GM19395 (cell line): ENCODE data around the gene COMMD7.
A peak's percentile ranks its signal among the peaks of the same experiment; 100 is the strongest.

Experiments used
- ATAC-seq: cut with Tn5 transposase; IDR thresholded peaks from one replicate; pipeline ENCODE4 v1.9.1; 2021; ENCODE audit warnings: mild to moderate bottlenecking, moderate library complexity; ENCODE audit not compliant: unreplicated experiment

COMMD7 gene

GRCh38 chr20:32743237-32744112 is at the start of gene COMMD7:
COMMD7 (minus strand) TSS chr20:32743467; CDS start chr20:32743391, 76 bp downstream.
- ATAC-seq = peak; percentile 69

GRCh38 chr20:32792731-32793458 is 49.6 kb upstream of the COMMD7 start:
- ATAC-seq = no peak

GRCh38 chr20:32792316-32792715 is 49.0 kb upstream of the COMMD7 start:
- ATAC-seq = no peak

GRCh38 chr20:32790751-32791057 is 47.4 kb upstream of the COMMD7 start:
- ATAC-seq = no peak

- no peak for ATAC-seq
Measured at GRCh38 chr20:32789896-32790750, 46.9 kb upstream of the COMMD7 start.

GRCh38 chr20:32787168-32787567 is 43.9 kb upstream of the COMMD7 start:
- no peak for ATAC-seq

GRCh38 chr20:32786059-32786760 is 42.9 kb upstream of the COMMD7 start:
- ATAC-seq = no peak

GRCh38 chr20:32784369-32785080 is 41.3 kb upstream of the COMMD7 start:
- no peak for ATAC-seq

- ATAC-seq = no peak
Measured at GRCh38 chr20:32780749-32781655, 37.7 kb upstream of the COMMD7 start.

- ATAC-seq = no peak
Measured at GRCh38 chr20:32780278-32780677, 37.0 kb upstream of the COMMD7 start.

GRCh38 chr20:32779500-32780211 is 36.4 kb upstream of the COMMD7 start:
- no peak for ATAC-seq

GRCh38 chr20:32777177-32777956 is 34.1 kb upstream of the COMMD7 start:
- no peak for ATAC-seq

GRCh38 chr20:32775336-32775991 is 32.2 kb upstream of the COMMD7 start:
- no peak for ATAC-seq

- no peak for ATAC-seq
Measured at GRCh38 chr20:32773855-32774254, 30.6 kb upstream of the COMMD7 start.

GRCh38 chr20:32773223-32773622 is 30.0 kb upstream of the COMMD7 start:
- no peak for ATAC-seq

- ATAC-seq = no peak
Measured at GRCh38 chr20:32772046-32772445, 28.8 kb upstream of the COMMD7 start.
